CD4-positive, alpha-beta T cell treated with Interferon alpha-2 for 1 hour (primary cell): ENCODE data around the gene AKAP13.
"Not testable (repeated sequence)": the region's sequence is repeated elsewhere in the genome, so short reads cannot be mapped to it uniquely, and the experiment has no call there.

Experiments used
- DNase-seq, 2 donors: peaks; one replicate each; pipeline ENCODE4 v3.0.0-alpha.2; 2020 to 2022

The AKAP13 gene

DNA sequence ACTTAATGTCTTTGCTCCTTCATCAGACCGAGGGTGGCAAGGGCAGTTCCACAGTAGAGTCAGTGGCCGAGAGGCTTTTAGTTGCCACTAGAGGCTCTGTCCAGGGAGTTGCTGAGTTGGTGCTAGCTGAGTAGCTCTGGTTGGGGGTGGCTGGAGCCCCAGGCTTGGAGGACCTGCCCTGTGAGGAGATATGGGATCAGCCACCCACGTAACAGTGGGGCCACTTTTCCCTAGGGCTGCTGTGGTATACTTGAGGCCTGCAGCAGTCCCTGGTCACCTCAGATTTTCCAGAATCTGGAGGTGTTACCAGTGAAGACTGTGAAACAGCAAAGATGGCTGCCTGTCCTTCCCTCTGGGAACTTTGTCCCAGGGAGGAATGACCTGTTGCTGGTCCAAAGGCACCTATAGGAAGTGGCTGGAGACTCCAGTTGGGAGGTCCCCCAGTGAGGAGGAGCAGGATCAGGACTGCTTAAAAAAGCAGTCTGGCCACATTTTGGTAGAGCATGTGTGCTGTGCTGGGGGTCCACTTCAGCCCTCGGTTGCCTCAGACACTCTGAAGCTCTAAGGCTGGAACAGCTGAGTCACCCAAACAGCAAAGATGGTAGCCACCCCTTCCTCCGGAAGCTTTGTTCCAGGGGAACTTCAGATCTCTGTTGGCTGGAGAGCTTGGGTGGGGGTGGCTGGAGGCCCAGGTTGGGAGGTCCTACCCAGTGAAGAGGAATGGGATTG is 72.9 kb downstream of the AKAP13 start:
- DNase-seq: no peak

DNA sequence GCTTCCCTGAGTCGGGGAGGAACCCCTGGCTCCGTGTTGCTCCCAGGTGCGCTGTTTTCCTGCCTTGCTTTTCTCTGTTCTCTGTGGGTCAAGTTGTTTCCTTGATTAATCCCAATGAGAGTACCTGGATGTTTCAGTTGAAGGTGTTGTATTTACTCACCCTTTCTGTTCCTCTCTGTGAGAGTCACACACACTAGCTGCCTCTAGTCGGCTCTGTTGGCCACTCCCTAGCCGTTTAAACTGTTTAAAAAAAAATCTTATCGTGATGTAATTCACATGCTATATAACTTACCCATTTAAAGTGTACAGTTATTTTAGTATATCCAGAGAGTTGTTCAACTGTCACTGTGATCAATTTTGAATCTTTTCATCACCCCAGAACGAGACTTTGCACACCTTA is 74.0 kb downstream of the AKAP13 start:
- DNase-seq: no peak

DNA sequence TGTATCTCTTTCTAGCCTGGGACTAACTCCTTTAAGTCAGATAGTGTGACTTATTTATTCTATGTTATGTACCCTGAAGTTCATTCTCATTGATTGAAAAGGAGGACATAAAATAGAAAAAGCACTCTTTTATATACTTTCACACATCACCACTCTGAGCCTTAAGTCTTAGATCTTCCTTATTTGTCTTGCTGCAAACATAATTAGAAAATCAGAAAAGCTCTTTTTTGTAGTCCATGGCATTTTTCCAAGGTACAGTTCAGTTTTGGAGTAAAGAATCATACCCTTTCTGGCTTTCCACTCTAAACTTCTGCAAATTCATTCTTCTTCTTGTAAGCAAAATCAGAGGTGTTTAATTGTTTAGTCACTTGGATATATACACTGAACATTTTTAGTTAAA is 75.5 kb downstream of the AKAP13 start:
- no peak for DNase-seq

DNA sequence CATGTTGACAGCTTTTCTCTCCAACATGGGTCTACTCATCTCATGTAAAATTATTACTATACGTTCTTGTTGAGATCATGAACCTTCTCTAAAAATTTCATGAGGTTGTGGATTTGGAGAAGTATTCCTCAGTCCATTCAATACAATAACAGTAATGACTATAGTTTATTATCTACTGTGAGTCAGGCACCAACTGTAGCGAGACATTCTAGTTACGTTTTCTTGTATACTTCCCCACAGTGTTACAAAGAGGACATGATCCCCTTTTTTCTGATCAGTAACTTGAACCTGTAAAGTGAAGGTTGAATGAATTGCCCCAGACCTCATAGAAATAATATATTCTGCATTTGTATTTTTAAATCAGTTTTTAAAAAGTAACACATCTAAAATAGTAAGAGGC is 76.4 kb downstream of the AKAP13 start:
- no peak for DNase-seq

DNA sequence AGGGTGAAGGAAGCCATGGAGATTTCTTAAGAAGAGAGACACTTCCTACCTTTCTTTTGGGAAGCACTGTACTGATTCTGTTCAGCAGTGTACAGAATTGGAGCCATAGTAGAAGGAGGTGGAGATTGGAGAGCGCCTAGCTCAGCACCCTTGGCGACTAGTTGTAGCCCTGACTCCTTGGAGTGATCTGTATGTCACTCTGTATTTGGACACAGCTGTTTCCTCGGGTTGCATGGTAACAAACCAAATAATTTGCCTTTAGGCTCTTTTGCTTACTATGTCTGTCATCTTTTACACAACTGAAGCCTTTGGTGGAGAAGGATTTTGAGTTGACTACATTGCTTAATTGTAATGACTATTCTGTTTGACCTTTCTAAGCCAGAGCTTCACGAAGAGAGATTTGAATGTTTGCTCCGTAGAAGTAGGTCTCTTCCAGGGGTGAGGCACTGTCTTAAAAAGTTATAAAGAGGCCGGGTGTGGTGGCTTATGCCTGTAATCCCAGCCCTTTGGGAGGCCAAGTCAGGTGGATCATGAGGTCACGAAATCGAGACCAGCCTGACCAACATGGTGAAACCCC is 77.1 kb downstream of the AKAP13 start:
- no peak for DNase-seq

DNA sequence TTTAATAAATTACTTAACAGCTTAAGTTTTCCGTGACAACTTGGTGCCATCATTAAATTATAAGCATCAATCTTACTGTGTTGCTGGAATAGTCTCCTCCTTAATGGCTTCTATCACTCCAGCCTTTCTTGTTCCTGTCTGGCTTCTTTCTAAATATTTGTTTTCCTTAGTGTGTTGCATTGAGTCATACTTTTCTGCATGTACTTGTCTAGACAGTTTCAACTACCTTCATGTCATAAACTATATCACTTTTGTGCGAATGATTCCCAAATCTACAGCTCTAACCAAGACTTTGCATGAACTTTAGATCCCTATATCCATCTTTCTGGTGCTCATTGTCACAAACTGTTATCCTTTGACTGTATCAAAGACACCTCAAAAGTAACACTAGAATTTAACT is 78.4 kb downstream of the AKAP13 start:
- no peak for DNase-seq

DNA sequence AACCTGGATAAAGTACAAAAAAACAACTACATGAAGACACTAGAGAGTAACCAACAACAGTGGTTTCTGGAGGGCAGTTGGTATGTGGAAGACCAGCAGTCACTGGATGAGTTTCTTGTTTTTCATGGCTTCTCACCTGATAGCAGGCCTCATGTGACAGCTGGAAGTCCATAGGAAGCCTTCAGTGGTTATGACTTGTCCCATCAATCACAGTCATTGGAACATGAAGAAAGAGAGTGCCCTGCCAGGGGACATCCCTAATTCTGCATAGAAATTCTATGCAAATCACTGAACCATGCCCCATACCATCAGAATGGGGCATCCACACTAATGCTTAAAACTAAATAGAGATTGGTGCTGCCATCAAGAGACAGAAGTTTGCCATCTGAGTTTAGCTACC is 81.6 kb downstream of the AKAP13 start:
- DNase-seq: no peak

DNA sequence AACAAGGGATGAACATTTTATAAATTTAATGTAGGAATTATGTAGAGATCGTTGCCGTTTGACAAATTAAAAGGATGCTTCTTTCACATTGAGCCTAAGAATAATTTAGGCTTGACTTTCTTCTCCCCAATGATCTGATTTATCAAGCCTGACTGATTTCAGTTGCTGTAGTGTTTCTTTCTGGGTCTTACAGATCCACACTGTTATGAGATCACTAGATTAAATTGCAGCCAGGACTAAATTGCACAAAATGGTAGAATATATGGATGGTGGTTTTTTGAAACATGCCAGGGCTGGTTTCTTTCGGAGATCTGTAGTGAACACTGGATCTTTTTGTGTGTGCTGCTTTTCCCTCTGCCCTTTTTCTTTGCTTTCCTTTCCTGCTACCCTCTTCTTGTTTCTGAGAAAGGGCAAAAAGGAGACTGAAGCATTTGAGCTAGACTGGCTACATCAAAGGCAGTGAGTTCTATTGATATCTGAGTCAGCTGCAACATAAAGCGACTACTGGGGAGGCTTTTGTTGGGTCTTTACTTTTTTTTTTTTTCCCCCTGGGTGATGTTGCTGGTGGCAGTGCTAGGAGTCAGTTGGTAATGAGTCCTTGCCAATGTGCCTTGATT is 83.0 kb downstream of the AKAP13 start:
- DNase-seq: no peak

DNA sequence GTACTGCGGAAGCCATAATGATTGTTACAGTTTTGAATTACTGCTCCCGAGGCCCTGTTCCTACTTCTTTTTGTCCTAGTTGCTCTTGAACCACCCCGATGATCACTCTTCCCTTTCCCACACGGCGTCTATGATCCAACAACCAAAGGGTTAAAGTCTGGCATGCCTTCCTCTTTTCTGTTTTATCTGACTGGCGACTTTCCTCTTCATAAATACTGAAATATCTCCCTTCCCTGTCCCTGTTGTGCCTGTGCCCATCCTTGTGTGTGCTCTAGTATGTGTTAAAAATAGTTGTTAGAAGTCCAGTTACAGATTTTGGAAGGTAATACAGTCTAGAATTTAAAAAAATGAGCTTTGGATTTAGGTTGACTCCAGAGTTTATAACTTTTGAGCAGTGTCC is 83.6 kb downstream of the AKAP13 start:
- no peak for DNase-seq

DNA sequence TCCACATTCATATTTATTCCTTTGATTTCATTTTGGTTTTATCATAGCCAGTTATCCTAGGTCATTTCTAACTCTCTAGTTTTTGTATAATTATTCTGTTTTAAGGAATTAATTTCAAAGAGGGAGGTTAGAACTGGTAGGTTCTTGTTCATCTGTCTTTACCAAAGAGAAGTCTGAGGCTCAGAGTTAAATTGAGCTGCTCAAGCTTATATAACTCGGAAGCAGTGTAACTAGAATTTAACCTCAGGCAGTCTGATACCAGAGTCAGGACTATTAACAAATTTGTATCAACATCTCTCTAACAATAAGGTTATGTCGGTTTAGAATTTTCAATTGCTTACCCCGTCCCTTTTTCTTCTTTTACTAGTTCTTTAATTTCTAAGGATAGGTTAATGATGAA is 84.1 kb downstream of the AKAP13 start:
- no peak for DNase-seq

DNA sequence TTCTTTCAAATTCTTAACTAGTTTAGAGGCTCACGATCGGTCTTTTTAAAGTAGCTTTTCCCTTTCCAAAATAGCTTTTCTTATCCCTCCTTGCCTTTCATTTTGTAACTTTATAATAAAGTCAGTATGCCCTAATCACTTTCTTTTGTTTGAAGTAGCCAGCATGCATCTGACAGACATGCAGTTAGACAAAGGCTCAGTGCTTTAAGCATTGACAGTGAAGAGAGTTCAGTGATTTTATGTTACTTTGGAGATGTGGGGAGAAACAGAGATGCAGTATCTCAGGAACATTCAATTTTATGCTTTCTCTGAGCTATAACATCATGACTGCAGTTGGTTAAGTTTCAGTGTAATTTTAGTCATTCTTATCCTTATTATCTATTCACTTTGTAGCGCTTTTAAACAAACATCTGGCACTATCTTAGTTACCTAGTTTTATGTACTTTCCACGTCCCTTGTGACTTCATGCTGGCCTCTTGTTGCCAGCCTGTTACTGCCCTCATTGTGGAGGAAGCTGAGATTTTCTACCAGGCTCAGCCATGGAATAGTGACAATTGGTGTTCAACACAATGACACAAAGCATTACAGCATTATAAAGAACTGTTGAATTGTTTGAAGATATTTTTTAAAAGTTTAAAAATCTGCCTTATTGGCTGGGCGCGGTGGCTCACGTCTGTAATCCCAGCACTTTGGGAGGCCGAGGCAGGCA is 90.3 kb downstream of the AKAP13 start:
- DNase-seq: no peak

DNA sequence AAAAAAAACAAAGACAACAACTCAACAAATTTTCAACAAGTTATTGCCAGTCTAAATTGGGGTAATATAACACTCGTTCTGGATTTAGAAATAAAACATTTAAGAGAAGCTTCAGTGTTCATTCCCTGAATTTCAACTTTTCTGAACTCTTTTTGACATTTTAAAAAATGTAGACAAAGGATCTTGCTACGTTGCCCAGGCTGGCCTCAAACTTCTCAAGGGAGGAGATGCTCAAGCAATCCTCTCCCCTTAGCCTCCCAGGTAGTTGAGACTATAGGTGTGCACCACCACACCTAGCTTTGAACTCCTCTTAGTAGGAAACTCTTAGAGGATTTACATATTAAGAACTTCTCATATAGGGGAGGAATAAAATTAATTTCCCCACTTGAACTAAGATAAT is 91.9 kb downstream of the AKAP13 start:
- no peak for DNase-seq

DNA sequence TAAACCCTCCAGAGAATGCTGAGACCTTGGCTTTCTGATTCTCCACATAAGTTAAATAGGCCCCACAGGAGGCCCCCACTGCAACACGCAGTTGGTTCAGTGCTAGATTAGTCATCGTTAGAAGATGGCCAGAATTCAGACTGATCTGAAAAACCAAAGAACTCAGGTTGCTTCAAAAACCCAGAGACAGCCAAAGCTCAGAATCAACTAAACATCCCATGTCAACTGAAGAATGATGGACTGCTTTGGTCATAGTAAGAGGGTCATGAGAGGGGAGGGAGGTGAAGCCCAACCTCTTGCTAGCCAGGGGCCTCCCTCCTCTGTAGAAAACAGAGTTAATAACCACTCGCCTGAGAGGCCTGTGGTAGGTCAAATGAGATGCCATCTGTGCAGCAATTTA is 93.1 kb downstream of the AKAP13 start:
- no peak for DNase-seq

DNA sequence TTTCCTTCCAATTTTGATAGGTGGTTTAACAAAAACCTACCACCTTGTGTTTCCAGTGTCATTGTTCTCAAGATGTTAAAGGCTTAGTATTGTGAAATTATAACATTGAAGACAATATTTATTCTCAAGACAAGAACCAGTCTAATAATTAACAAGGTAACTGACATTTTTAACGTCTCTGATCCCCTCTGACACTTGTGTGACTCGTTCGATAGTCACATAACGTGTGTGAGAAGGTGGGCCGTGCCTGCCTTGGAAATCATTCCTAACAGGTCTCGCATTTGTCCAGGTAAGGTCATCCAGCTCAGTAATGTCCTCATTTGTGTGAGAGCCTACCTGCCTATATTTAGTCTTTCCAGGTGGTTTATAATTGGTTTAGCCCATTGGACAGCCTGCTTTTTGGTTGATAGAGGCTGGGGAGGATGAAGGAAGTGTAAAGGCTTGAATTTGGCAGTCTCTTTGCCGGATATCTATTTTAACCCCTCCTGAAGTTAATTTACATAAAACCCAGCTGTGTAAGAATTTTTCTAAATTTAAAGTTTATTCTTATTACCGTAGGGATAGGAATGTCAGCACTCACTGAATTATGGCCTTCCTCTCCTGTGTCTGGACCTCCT is 94.4 kb downstream of the AKAP13 start:
- DNase-seq: no peak

DNA sequence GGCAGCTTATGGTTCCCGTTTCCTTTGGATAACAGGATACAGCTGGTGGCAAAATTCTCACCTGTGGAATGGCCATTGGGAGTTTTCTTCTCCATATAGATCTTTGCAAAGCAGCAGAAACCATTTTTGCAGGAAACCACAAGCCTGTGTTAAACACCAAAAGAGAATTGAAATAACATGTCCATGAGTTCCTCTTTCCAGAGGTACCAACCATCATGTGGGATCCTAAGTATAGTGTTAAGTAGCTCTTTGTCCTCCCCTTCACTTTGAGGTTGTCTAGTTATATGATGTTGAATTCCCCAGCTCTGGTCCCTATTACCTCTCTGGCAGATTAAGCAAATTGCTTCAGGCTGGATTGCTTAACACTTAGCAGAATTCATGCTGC is 94.9 kb downstream of the AKAP13 start:
- no peak for DNase-seq

DNA sequence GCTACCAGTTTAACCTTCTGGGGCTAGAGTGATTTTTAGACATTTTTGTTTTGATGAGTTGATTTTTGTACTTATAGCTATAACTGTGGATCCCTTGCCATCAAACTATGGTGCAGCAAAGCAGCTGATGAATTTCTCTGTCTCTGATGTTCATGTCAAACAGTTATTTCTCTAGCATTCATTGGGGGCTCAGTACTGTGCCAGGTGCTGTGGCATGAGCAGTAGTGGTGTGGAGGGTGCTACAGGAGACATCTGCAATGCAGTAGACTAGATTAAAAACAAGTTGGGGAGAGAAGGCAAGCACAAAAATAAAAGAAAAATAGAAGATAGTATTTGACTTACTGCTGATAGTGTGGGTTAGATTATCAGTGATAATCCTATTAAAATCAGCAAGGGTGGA is 95.3 kb downstream of the AKAP13 start:
- DNase-seq: no peak

DNA sequence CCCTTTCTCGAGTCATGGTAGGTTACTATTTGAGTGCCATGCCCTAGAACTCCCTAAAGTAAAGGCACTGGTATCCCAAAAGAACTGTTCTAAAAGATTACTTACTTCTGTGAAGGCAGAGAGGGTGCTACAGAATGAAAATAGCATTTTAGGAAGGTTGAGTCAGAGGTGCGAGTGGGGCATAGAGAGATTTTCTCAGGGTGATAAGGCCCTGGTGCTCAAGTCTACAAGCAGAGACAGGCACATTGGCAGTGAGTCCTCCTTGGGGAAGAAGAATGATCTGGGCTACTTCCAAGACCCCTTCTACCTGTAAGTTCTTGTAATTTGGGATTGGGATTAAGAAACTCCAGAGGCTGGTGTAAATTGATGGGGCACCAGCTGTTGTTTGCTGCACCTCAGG is 96.7 kb downstream of the AKAP13 start:
- no peak for DNase-seq

DNA sequence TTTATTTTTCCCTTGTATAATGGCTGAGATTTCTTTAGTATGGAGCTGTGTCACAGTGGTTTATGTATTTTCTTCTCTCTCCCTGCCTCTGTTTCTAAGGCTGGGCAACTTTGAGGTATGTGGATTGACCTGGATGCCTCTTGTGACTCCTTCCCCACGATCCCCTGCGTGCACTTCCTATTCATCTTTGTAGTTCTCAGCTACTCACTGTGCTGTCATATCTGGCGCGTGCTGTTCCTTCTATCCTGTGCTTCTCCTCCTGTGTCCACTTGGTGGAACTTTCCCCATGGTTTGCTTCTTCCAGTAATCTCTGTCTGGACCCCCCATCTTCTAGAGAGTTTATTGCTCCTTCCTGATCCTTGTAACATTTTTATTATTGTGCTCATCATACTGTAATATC is 97.3 kb downstream of the AKAP13 start:
- no peak for DNase-seq

DNA sequence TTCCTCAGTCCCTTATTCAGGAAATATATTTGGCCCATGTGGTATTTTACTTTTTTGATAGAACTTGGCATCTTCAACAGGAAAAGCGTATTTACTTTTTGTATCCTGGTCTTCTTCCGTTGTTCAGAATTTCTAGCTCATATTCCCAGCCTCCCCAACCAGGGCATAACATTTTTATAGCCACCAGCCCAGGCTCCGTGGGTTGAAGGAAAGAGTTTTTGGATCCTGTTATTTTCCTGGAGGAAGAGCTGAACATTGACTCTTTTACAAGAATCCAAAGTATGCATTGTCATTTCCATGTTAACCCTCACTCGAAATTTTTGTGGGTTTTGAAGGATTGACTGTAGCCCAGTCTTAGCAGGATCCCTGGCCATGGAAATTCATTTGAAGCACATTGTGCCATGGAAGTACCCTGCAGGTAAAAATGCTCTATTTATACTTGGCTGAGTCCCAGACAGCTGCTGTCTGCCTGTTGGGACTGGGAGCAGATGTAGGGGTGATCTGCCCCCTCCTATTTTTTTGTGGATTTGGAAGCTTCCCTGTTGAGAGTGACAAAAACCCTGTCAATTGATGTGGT is 98.8 kb downstream of the AKAP13 start:
- no peak for DNase-seq

DNA sequence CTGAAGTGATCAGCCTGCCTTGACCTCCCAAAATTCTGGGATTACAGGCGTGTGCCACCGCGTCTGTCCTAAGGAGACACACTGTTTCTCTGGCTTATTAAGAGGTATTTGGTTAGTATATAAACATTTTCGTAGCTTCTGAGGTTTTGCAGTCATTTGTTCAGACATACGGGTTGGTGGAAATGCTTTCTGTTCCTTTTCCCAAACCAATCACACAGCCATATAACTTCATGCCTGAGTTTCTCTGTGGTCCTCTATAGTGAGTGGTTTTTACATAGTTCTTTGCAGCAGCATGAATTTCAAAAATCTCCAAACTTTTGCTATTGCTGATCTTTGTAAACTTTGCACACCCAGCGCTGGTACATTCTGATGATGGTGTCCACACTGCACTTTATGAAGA is 100.5 kb downstream of the AKAP13 start:
- no peak for DNase-seq

DNA sequence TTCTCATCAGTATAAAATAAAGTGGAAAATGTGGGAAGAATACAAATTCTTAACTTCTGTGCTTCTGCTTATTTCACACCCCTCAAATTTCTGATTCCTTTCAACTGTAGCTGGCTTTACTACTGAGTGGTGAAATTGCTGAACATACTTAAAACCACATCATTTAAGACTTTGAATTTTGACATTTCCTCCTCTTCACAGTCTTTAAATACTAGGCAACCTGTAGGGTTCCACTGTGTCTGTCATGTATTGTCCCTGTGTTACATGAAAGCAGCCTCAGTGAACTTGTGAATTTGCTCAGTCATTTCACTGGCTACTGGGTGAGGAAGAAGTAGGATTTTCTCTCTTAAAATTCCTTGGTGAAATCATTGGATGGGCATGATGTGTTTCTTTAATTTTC is 101.1 kb downstream of the AKAP13 start:
- not testable (repeated sequence) for DNase-seq

DNA sequence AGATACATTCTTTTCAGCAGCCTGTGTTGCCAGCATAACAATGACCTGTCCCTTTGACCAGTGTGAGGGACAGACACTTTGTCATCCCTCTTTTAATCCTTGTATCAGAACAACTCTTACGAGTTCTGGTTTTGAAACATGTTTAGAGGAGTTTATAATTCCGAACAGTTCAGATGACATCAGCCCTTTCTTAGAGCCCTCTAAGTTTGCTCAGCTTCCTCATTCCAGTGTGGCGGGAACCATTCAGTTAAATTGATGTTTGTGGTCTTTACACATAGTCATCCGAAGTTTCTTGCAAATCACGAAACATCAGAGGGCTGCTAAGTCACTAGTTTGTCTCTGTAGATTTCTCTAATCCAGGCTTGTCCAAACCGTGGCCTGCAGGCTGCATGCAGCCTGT is 102.5 kb downstream of the AKAP13 start:
- DNase-seq: peak in 1 of 2 donors; percentile 3

DNA sequence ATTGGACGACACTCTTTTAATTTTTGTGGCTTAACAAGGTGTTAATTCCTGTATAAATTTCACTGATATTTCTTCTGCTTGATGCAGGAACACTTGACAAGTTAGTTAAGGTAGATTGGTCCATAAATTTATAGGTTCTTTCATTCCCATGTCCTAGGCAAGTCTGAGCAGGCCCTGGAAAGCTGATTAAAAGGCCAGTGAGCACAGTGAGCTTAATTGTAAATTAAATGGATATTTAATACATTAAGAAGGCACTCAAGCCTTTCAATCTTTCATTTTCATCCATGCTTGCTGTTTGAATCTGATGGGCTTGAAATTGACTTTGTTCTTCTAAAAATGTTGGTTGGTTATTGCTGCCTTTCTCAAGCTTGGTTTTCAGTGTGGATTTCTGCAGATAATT is 103.6 kb downstream of the AKAP13 start:
- not testable (repeated sequence) for DNase-seq
